HG02973 (cell line): ENCODE measurements around the gene ASTN2.

ENCODE experiments used
- ATAC-seq: cut with Tn5 transposase; IDR thresholded peaks from one replicate; pipeline ENCODE4 v1.9.1; 2021; ENCODE audit warnings: moderate library complexity; ENCODE audit not compliant: unreplicated experiment

The ASTN2 gene

GRCh38 chr9:116451500-116452115 is 963.2 kb downstream of the ASTN2 start:
- ATAC-seq = no peak

- ATAC-seq = peak; percentile 89
Observed at GRCh38 chr9:116450378-116451139, 964.3 kb downstream of the ASTN2 start.

- no peak for ATAC-seq
Observed at GRCh38 chr9:116449949-116450348, 964.9 kb downstream of the ASTN2 start.

GRCh38 chr9:116448431-116448830 is 966.4 kb downstream of the ASTN2 start:
- ATAC-seq = no peak

- no peak for ATAC-seq
Observed at GRCh38 chr9:116447934-116448333, 966.9 kb downstream of the ASTN2 start.

- ATAC-seq = no peak
Observed at GRCh38 chr9:116442528-116442927, 972.3 kb downstream of the ASTN2 start.

GRCh38 chr9:116437411-116438370 is 977.2 kb downstream of the ASTN2 start:
- no peak for ATAC-seq

- no peak for ATAC-seq
Observed at GRCh38 chr9:116436121-116436520, 978.7 kb downstream of the ASTN2 start.

- no peak for ATAC-seq
Observed at GRCh38 chr9:116435706-116436105, 979.2 kb downstream of the ASTN2 start.

GRCh38 chr9:116434314-116434713 is 980.5 kb downstream of the ASTN2 start:
- ATAC-seq = no peak

GRCh38 chr9:116432051-116432450 is 982.8 kb downstream of the ASTN2 start:
- ATAC-seq = no peak

- no peak for ATAC-seq
Observed at GRCh38 chr9:116430849-116431248, 984.0 kb downstream of the ASTN2 start.

- ATAC-seq = no peak
Observed at GRCh38 chr9:116425244-116425643, 989.6 kb downstream of the ASTN2 start.

- ATAC-seq = no peak
Observed at GRCh38 chr9:116423149-116423548, 991.7 kb downstream of the ASTN2 start.

- ATAC-seq = no peak
Observed at GRCh38 chr9:116422119-116422979, 992.5 kb downstream of the ASTN2 start.

GRCh38 chr9:116420993-116421538 is 993.8 kb downstream of the ASTN2 start:
- no peak for ATAC-seq

- ATAC-seq = no peak
Observed at GRCh38 chr9:116419181-116419580, 995.7 kb downstream of the ASTN2 start.

GRCh38 chr9:116417464-116417863 is 997.4 kb downstream of the ASTN2 start:
- ATAC-seq = no peak

- no peak for ATAC-seq
Observed at GRCh38 chr9:116416421-116416820, 998.4 kb downstream of the ASTN2 start.

- ATAC-seq = no peak
Observed at GRCh38 chr9:116414374-116414773, 1000.5 kb downstream of the ASTN2 start.
